Mammary epithelial cell (primary cell): Measurements from ENCODE around the gene GMEB2.

Experiments used
- CTCF ChIP-seq, 2 donors: IDR thresholded peaks in 1 of 2; conservative IDR thresholded peaks in 1 of 2; 2 replicates each; pipeline ENCODE4 v1.5.1; 2011 to 2012; ENCODE audit warnings: inconsistent platforms in 2 of 2, low read length in 2 of 2, mild to moderate bottlenecking in 2 of 2, control low read depth in 1 of 2, low read depth in 1 of 2; ENCODE audit not compliant: insufficient read depth in 1 of 2; ENCODE audit errors: extremely low read depth in 1 of 2
- EZH2 ChIP-seq: IDR thresholded peaks from 2 replicates; pipeline ENCODE4 v1.6.1; 2012; ENCODE audit warnings: low read length, inconsistent platforms, borderline replicate concordance

GRCh38 chr20:63657937-63658748 lies 31.2 kb upstream of the GMEB2 start, which contains the start of gene RTEL1:
- TF ChIP-seq CTCF (conservative IDR thresholded peaks at IDR 0.05 in 1 of 2, IDR thresholded peaks at IDR 0.05 in 1 of 2; ENCODE audit: extremely low read depth in 1 of 2, insufficient read depth in 1 of 2, low read depth in 1 of 2, low read length in 2 of 2) = no peak
- TF ChIP-seq EZH2 = no peak
